Transverse colon (tissue), 4 donors: ENCODE measurements around the gene AOPEP. TPM values are rescaled to one million over a fixed set of nuclear protein-coding genes. Genes with fewer than 3 reads are reported as not detected.

ENCODE experiments used
- DNase-seq: peaks from one replicate; pipeline ENCODE4 v3.0.0-alpha.2; 2019
- H3K27ac ChIP-seq, 4 donors: fragments of 200-600 bp; sonication (generic); 2 replicates each; pipeline ENCODE4 v1.5.1; 2016 to 2018; ENCODE audit warnings: inconsistent platforms in 4 of 4
- H3K27me3 ChIP-seq: fragments of 200-600 bp; sonication (generic); 2 replicates; pipeline ENCODE4 v1.5.1; 2017; ENCODE audit warnings: inconsistent platforms
- H3K36me3 ChIP-seq, 4 donors: fragments of 200-600 bp; sonication (generic); 2 replicates each; pipeline ENCODE4 v1.5.1; 2017 to 2019; ENCODE audit warnings: inconsistent platforms in 4 of 4
- H3K4me1 ChIP-seq, 4 donors: fragments of 200-600 bp; sonication (generic); 2 replicates each; pipeline ENCODE4 v1.5.1; 2017 to 2020; ENCODE audit warnings: inconsistent platforms in 4 of 4
- H3K4me3 ChIP-seq, 4 donors: fragments of 200-600 bp; sonication (generic); 1 replicate in 1 of 4; 2 replicates in 3 of 4; pipeline versions ENCODE4 v1.5.1 to v1.6.1; 2017 to 2019; ENCODE audit warnings: inconsistent platforms in 4 of 4
- H3K9me3 ChIP-seq, 2 donors: fragments of 200-600 bp; sonication (generic); 2 replicates each; pipeline ENCODE4 v1.5.1; 2017 to 2019; ENCODE audit warnings: inconsistent platforms in 2 of 2
- CTCF ChIP-seq, 5 experiments: fragments of 200-600 bp in 3 of 5; fragments of 450-650 bp in 2 of 5; sonication (generic) in 3 of 5; IDR thresholded peaks; 1 replicate in 2 of 5; 2 replicates in 3 of 5; pipeline ENCODE4 v1.5.1; 2016 to 2017; ENCODE audit warnings: antibody characterized with exemption in 5 of 5, inconsistent platforms in 3 of 5, mild to moderate bottlenecking in 2 of 5, moderate library complexity in 1 of 5
- EP300 ChIP-seq: sonication (generic); formaldehyde crosslinking; IDR thresholded peaks from one replicate; pipeline ENCODE4 v1.6.1; 2017; ENCODE audit warnings: antibody characterized with exemption, low read depth
- POLR2A ChIP-seq: fragments of 450-650 bp; IDR thresholded peaks from one replicate; pipeline ENCODE4 v1.6.1; 2016; ENCODE audit warnings: antibody characterized with exemption, mild to moderate bottlenecking, moderate library complexity
- POLR2AphosphoS5 ChIP-seq, 3 donors: sonication (generic); formaldehyde crosslinking; IDR thresholded peaks; one replicate each; pipeline ENCODE4 v1.6.1; 2016; ENCODE audit warnings: antibody characterized with exemption in 3 of 3
- WGBS, 2 donors: methylation state at CpG; one replicate each; pipeline ENCODE4 v1.1.5; 2018; ENCODE audit warnings: low coverage in 1 of 2; 5-methylcytosine and 5-hydroxymethylcytosine counted together
- in situ Hi-C, 4 donors: fragments of 200-750 bp; cut with MboI; loops; one replicate each; pipeline versions ENCODE4 v1.15.0 to v1.15.1; 2017; ENCODE audit warnings: low sequenced_read_pairs in 3 of 4, low pct_ligation_motif_present in 1 of 4, low pct_unique_long_range_greater_than_20kb in 1 of 4
- intact Hi-C: fragments of 100-400 bp; cut with DNase I; formaldehyde crosslinking; loops from one replicate; pipeline ENCODE4 v1.15.1; 2023; ENCODE audit warnings: low total_unique reads
- total RNA-seq, 4 donors: library from RNA; depleted of rRNA; stranded (reverse); fragments of >200 nt; gene quantifications; one replicate each; pipeline ENCODE4 v1.1.0, GENCODE V29; 2016

AOPEP gene
- total RNA-seq, 4 donors from 2014 or later: 53.0 to 129 (median 92.7) TPM

- Histone ChIP-seq H3K4me1 (peaks cover 0 to 47% (median 14%) of the 10 kb centered on the region in 4 donors), H3K27me3 (no peaks in the 10 kb centered on the region), H3K36me3 (no peaks in the 10 kb centered on the region), H3K27ac (peak overlapping the region; percentile 94 to 99 (median 96)), H3K4me3 (peak overlapping the region; percentile 74 to 84 (median 77)), H3K9me3 (no peaks in the 10 kb centered on the region)
- peak; percentile 76 for DNase-seq
- in situ Hi-C loops: no loop called here
- TF ChIP-seq CTCF (IDR thresholded peaks at IDR 0.05) (no peak), POLR2AphosphoS5 (IDR thresholded peaks at IDR 0.05) (peak in 1 of 3 donors; percentile 39), EP300 (no peak), POLR2A (peak; percentile 35)
- 2% methylated on average over 37 of the region's 133 CpGs; no CpG with 5 or more reads in 1 of the 2 donors for WGBS, 2 donors
- intact Hi-C loops: no loop called here
Measured at GRCh38 chr9:95004411-95005277, 278.1 kb downstream of the AOPEP start.

GRCh38 chr9:95005278-95006143 is 279.0 kb downstream of the AOPEP start:
- Histone ChIP-seq H3K36me3 (no peaks in the 10 kb centered on the region), H3K4me1 (peaks cover 0 to 49% (median 18%) of the 10 kb centered on the region in 4 donors), H3K4me3 (peak overlapping the region; percentile 74 to 84 (median 77)), H3K27me3 (no peaks in the 10 kb centered on the region), H3K9me3 (no peaks in the 10 kb centered on the region), H3K27ac (peak overlapping the region; percentile 94 to 99 (median 96))
- TF ChIP-seq POLR2A: no peak
- no peak for TF ChIP-seq POLR2AphosphoS5 (IDR thresholded peaks at IDR 0.05)
- TF ChIP-seq EP300: no peak
- TF ChIP-seq CTCF (IDR thresholded peaks at IDR 0.05): no peak
- no peak for DNase-seq
- in situ Hi-C loops: no loop called here
- intact Hi-C loops: no loop called here
- 6 to 27% methylated on average over 8 to 31 of the region's 49 CpGs for WGBS, 2 donors

GRCh38 chr9:95007226-95007869 is 280.8 kb downstream of the AOPEP start:
- DNase-seq: no peak
- Histone ChIP-seq H3K4me3 (peak overlapping the region; percentile 7 to 84 (median 77)), H3K27me3 (no peaks in the 10 kb centered on the region), H3K36me3 (no peaks in the 10 kb centered on the region), H3K9me3 (no peaks in the 10 kb centered on the region), H3K27ac (peak overlapping the region; percentile 94 to 99 (median 96)), H3K4me1 (peaks cover 0 to 61% (median 20%) of the 10 kb centered on the region in 4 donors)
- WGBS, 2 donors: 21 to 26% methylated on average over 3 to 5 of the region's 5 CpGs
- TF ChIP-seq POLR2AphosphoS5 (IDR thresholded peaks at IDR 0.05) (peak in 2 of 3 donors; percentile 9 to 23), POLR2A (no peak), EP300 (no peak), CTCF (IDR thresholded peaks at IDR 0.05) (no peak)
- intact Hi-C loops (no loop called here), in situ Hi-C loops (no loop called here)
